OCI-LY7 (cell line): ENCODE data around the gene CERS6. TPM values are rescaled to one million over a fixed set of nuclear protein-coding genes. Genes with fewer than 3 reads are reported as not detected.
"Not testable (repeated sequence)": the region's sequence is repeated elsewhere in the genome, so short reads cannot be mapped to it uniquely, and the experiment has no call there.

Experiments
- Bru-seq: library from RNA; stranded (reverse); fragments of 400-500 nt; gene quantifications from one replicate; lab custom pipeline; 2021; lab: Mats Ljungman, UMichigan
- BruChase-seq, 2 experiments: library from RNA; stranded (reverse); fragments of 400-500 nt; gene quantifications; one replicate each; lab custom pipeline; 2021; lab: Mats Ljungman, UMichigan
- BruUV-seq: library from RNA; stranded (reverse); fragments of 400-500 nt; replicated peaks from 2 replicates; lab custom pipeline; 2021; lab: Mats Ljungman, UMichigan
- CTCF ChIA-PET: fragments of 300-600 bp; sonication (Branson Sonifier 250); formaldehyde crosslinking; loops from one replicate; lab custom pipeline; 2022; ENCODE audit warnings: antibody characterized with exemption; ENCODE audit not compliant: unreplicated experiment; lab: Charles Lee
- POLR2A ChIA-PET: fragments of 300-600 bp; sonication (Branson Sonifier 250); formaldehyde crosslinking; loops from one replicate; lab custom pipeline; 2022; ENCODE audit warnings: antibody characterized with exemption; lab: Charles Lee
- DNase-seq: peaks from one replicate; pipeline ENCODE4 v3.0.0-alpha.2; 2015; ENCODE audit warnings: low spot score
- H2AFZ ChIP-seq: fragments of 200-600 bp; sonication (generic), shearing (Covaris generic); 2 replicates; pipeline ENCODE4 v1.6.1; 2014; ENCODE audit warnings: mild to moderate bottlenecking, antibody characterized with exemption, low read length, moderate library complexity
- H3K27ac ChIP-seq: fragments of 200-600 bp; sonication (generic); 2 replicates; pipeline ENCODE4 v1.5.1; 2014; ENCODE audit warnings: mixed run types, low read depth, mild to moderate bottlenecking, moderate library complexity, low read length, inconsistent platforms; ENCODE audit not compliant: poor library complexity, severe bottlenecking
- H3K36me3 ChIP-seq: fragments of 200-600 bp; sonication (generic); 2 replicates; pipeline ENCODE4 v1.6.1; 2014; ENCODE audit warnings: mild to moderate bottlenecking, antibody characterized with exemption, low read length, moderate library complexity, mixed read lengths; ENCODE audit not compliant: insufficient read depth
- H3K4me1 ChIP-seq: fragments of 200-600 bp; sonication (generic); 2 replicates; pipeline ENCODE4 v1.5.1; 2014; ENCODE audit warnings: mild to moderate bottlenecking, low read length; ENCODE audit not compliant: insufficient read depth, poor library complexity, severe bottlenecking
- H3K4me2 ChIP-seq: fragments of 200-600 bp; sonication (generic); 2 replicates; pipeline ENCODE4 v1.6.1; 2014; ENCODE audit warnings: mild to moderate bottlenecking, low read length
- H3K4me3 ChIP-seq: fragments of 200-600 bp; sonication (generic); 2 replicates; pipeline ENCODE4 v1.5.1; 2014; ENCODE audit warnings: mild to moderate bottlenecking, low read depth, low read length; ENCODE audit not compliant: poor library complexity, severe bottlenecking
- H3K79me2 ChIP-seq: fragments of 200-600 bp; sonication (generic); 2 replicates; pipeline ENCODE4 v1.6.1; 2016; ENCODE audit warnings: low read depth, mild to moderate bottlenecking, low read length, moderate library complexity, mixed read lengths; ENCODE audit not compliant: insufficient read depth
- H3K9me2 ChIP-seq: fragments of 200-600 bp; sonication (generic); 2 replicates; pipeline ENCODE4 v1.6.1; 2016; ENCODE audit warnings: mild to moderate bottlenecking, low read length, mixed read lengths; ENCODE audit not compliant: insufficient read depth
- H3K9me3 ChIP-seq: fragments of 200-600 bp; sonication (generic); 2 replicates; pipeline ENCODE4 v1.6.1; 2014; ENCODE audit warnings: mild to moderate bottlenecking, mixed run types, low read length, mixed read lengths
- H4K20me1 ChIP-seq: fragments of 200-600 bp; sonication (generic); 2 replicates; pipeline ENCODE4 v1.6.1; 2014; ENCODE audit warnings: mild to moderate bottlenecking, antibody characterized with exemption, low read length, moderate library complexity, mixed read lengths; ENCODE audit not compliant: insufficient read depth
- EZH2phosphoT487 ChIP-seq: fragments of 200-600 bp; sonication (generic); IDR thresholded peaks from 2 replicates; pipeline ENCODE4 v1.6.1; 2018; ENCODE audit warnings: low read depth, borderline replicate concordance, mild to moderate bottlenecking, mixed run types, antibody characterized with exemption, low read length, moderate library complexity, mixed read lengths
- intact Hi-C: fragments of 100-400 bp; cut with micrococcal nuclease; formaldehyde crosslinking; loops from one replicate; pipeline ENCODE4 v1.10.0; 2022; ENCODE audit not compliant: unreplicated experiment
- long read RNA-seq: library from polyadenylated mRNA; stranded (forward); transcript quantifications from one replicate; pipeline ENCODE4 v2.0.0, GENCODE V29; 2022
- total RNA-seq, 2 experiments: library from RNA; depleted of rRNA in 1 of 2; stranded (reverse); fragments of >200 nt in 1 of 2; shearing (Covaris generic) in 1 of 2; gene quantifications; 2 replicates each; pipeline ENCODE4 v1.2.3, GENCODE V29; 2014 to 2022
- TF ChIP-seq, protein P1 (sequence below): fragments of 200-600 bp; sonication (generic); conservative IDR thresholded peaks from 2 replicates; pipeline ENCODE4 v1.5.1; 2014; ENCODE audit warnings: mild to moderate bottlenecking, antibody characterized with exemption, low read length, moderate library complexity, mixed read lengths

Gene CERS6
- total RNA-seq (2014; rRNA removed; shearing (Covaris generic)): not detected in 2 replicates
- 0.04 TPM in 1 of 2 replicates, not detected in the other for total RNA-seq (2022)
- percentile 10 among the genes with signal in this experiment for Bru-seq, nascent RNA
- BruChase-seq, experiment 1, labeled RNA remaining after a 6-hour chase: percentile 8 among the genes with signal in this experiment
- BruChase-seq, experiment 2, labeled RNA remaining after a 2-hour chase: percentile 9 among the genes with signal in this experiment
- long read RNA-seq: 0 reads

- DNase-seq: no peak
- H2AFZ ChIP-seq: no peak within 1 kb of the TSS
- no peaks in the 10 kb centered on the region for H3K9me3 ChIP-seq
- ChIA-PET POLR2A (no interaction called here), CTCF (no interaction called here)
- H3K36me3 ChIP-seq: no peaks in the 10 kb centered on the region
- intact Hi-C loops: no loop called here
- no peaks in the 10 kb centered on the region for H3K4me1 ChIP-seq
- no TSS peak for BruUV-seq
- TF ChIP-seq, protein P1, sequence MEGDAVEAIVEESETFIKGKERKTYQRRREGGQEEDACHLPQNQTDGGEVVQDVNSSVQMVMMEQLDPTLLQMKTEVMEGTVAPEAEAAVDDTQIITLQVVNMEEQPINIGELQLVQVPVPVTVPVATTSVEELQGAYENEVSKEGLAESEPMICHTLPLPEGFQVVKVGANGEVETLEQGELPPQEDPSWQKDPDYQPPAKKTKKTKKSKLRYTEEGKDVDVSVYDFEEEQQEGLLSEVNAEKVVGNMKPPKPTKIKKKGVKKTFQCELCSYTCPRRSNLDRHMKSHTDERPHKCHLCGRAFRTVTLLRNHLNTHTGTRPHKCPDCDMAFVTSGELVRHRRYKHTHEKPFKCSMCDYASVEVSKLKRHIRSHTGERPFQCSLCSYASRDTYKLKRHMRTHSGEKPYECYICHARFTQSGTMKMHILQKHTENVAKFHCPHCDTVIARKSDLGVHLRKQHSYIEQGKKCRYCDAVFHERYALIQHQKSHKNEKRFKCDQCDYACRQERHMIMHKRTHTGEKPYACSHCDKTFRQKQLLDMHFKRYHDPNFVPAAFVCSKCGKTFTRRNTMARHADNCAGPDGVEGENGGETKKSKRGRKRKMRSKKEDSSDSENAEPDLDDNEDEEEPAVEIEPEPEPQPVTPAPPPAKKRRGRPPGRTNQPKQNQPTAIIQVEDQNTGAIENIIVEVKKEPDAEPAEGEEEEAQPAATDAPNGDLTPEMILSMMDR: no peak
- no peak for TF ChIP-seq EZH2phosphoT487
- H3K4me2 ChIP-seq: no peak within 1 kb of the TSS
- H3K79me2 ChIP-seq: no peaks in the 10 kb centered on the region
- no peaks in the 10 kb centered on the region for H3K9me2 ChIP-seq
- no peak within 1 kb of the TSS for H3K4me3 ChIP-seq
- H4K20me1 ChIP-seq: no peaks in the 10 kb centered on the region
- H3K27ac ChIP-seq: no peak within 1 kb of the TSS
These were observed at the start of gene CERS6 for GRCh38 chr2:168455645-168456520. CERS6 (plus strand) TSS chr2:168456272; CDS start chr2:168456449, 177 bp downstream.

- H3K4me1 ChIP-seq, H3K9me3 ChIP-seq, H3K4me3 ChIP-seq, H3K27ac ChIP-seq, H2AFZ ChIP-seq, H4K20me1 ChIP-seq, DNase-seq, CTCF ChIA-PET, BruUV-seq, H3K9me2 ChIP-seq, POLR2A ChIA-PET, H3K4me2 ChIP-seq, H3K79me2 ChIP-seq, H3K36me3 ChIP-seq, intact Hi-C loops: not testable (repeated sequence)
These were observed 43.8 kb upstream of the CERS6 start for GRCh38 chr2:168412301-168412700.

DNA sequence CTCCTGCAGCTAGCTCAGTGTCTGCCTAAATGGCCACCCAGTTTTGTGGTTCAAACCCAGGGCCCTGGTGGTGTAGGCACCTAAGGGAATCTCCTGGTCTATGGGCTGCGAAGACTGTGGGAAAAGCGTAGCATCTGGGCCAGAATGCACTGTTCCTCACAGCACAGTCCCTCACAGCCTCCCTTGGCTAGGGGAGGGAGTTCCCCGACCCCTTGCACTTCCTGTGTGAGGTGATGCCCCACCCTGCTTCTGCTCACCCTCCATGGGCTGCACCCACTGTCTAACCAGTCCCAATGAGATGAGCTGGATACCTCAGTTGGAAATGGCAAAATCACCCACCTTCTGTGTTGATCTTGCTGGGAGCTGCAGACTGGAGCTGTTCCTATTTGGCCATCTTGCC lies 43.0 kb upstream of the CERS6 start:
- H3K27ac ChIP-seq, H3K4me1 ChIP-seq, H3K36me3 ChIP-seq, H2AFZ ChIP-seq, H3K4me2 ChIP-seq, H3K9me3 ChIP-seq, CTCF ChIA-PET, POLR2A ChIA-PET, DNase-seq, H3K79me2 ChIP-seq, H3K9me2 ChIP-seq, H3K4me3 ChIP-seq, BruUV-seq, H4K20me1 ChIP-seq, intact Hi-C loops: not testable (repeated sequence)
